HG03442 (cell line): ENCODE measurements around the gene SRGAP2B.
A peak's percentile ranks its signal among the peaks of the same experiment; 100 is the strongest.
"Not testable (repeated sequence)": the region's sequence is repeated elsewhere in the genome, so short reads cannot be mapped to it uniquely, and the experiment has no call there.

ENCODE experiments used
- ATAC-seq: cut with Tn5 transposase; IDR thresholded peaks from one replicate; pipeline ENCODE4 v1.9.1; 2021; ENCODE audit warnings: mild to moderate bottlenecking, moderate library complexity; ENCODE audit not compliant: unreplicated experiment

The SRGAP2B gene

GRCh38 chr1:145093517-145094149, 1.5 kb downstream of the SRGAP2B start:
- not testable (repeated sequence) for ATAC-seq

- ATAC-seq = not testable (repeated sequence)
Measured at GRCh38 chr1:145082483-145083255, 12.5 kb downstream of the SRGAP2B start.

- not testable (repeated sequence) for ATAC-seq
Measured at GRCh38 chr1:145080193-145080592, 14.9 kb downstream of the SRGAP2B start.

- ATAC-seq = not testable (repeated sequence)
Measured at GRCh38 chr1:145079737-145080136, 15.4 kb downstream of the SRGAP2B start.

GRCh38 chr1:145078787-145079370, 16.2 kb downstream of the SRGAP2B start:
- not testable (repeated sequence) for ATAC-seq

GRCh38 chr1:145077872-145078786, 17.0 kb downstream of the SRGAP2B start:
- not testable (repeated sequence) for ATAC-seq

- not testable (repeated sequence) for ATAC-seq
Measured at GRCh38 chr1:145076877-145077276, 18.3 kb downstream of the SRGAP2B start.

GRCh38 chr1:145074021-145074559, 21.0 kb downstream of the SRGAP2B start:
- not testable (repeated sequence) for ATAC-seq

GRCh38 chr1:145071569-145071968, 23.6 kb downstream of the SRGAP2B start:
- ATAC-seq = not testable (repeated sequence)

GRCh38 chr1:145066486-145066885, 28.6 kb downstream of the SRGAP2B start:
- ATAC-seq = not testable (repeated sequence)

- not testable (repeated sequence) for ATAC-seq
Measured at GRCh38 chr1:145065194-145065826, 29.8 kb downstream of the SRGAP2B start.

- ATAC-seq = not testable (repeated sequence)
Measured at GRCh38 chr1:145063941-145064648, 31.0 kb downstream of the SRGAP2B start.

- not testable (repeated sequence) for ATAC-seq
Measured at GRCh38 chr1:145063285-145063684, 31.8 kb downstream of the SRGAP2B start.

GRCh38 chr1:145058184-145058583, 36.9 kb downstream of the SRGAP2B start:
- ATAC-seq = not testable (repeated sequence)

- peak; percentile 100 for ATAC-seq
Measured at GRCh38 chr1:145055217-145055760, 39.8 kb downstream of the SRGAP2B start.

GRCh38 chr1:145053428-145053827, 41.7 kb downstream of the SRGAP2B start:
- ATAC-seq = not testable (repeated sequence)

GRCh38 chr1:145052019-145052776, 42.9 kb downstream of the SRGAP2B start:
- ATAC-seq = not testable (repeated sequence)

- not testable (repeated sequence) for ATAC-seq
Measured at GRCh38 chr1:145048181-145048856, 46.8 kb downstream of the SRGAP2B start.
